Naive thymus-derived CD4-positive, alpha-beta T cell (primary cell): ENCODE data around the gene DCAF8. TPM values are rescaled to one million over a fixed set of nuclear protein-coding genes. Genes with fewer than 3 reads are reported as not detected.

Experiments
- ATAC-seq: fragments of 150-1000 bp; cut with Tn5 transposase; 2 replicates; pipeline ENCODE4 v1.10.0; 2021; ENCODE audit warnings: mild to moderate bottlenecking, moderate library complexity
- CTCF ChIA-PET: fragments of 350-600 bp; sonication (Branson Sonifier 250); formaldehyde crosslinking; loops from one replicate; lab custom pipeline; 2021; ENCODE audit warnings: antibody characterized with exemption; lab: Charles Lee
- POLR2A ChIA-PET: fragments of 350-600 bp; sonication (Branson Sonifier 250); formaldehyde crosslinking; loops from one replicate; lab custom pipeline; 2021; ENCODE audit warnings: antibody characterized with exemption, inconsistent platforms; lab: Charles Lee
- DNase-seq, 9 donors: peaks; one replicate each; pipeline versions ENCODE4 v3.0.0 to v3.0.0-alpha.2; 2020 to 2022; ENCODE audit warnings: mixed read lengths in 1 of 9
- H3K27ac ChIP-seq: one replicate; pipeline ENCODE4 v1.7.0; 2013; ENCODE audit warnings: mild to moderate bottlenecking, low read depth, low read length, moderate library complexity
- H3K27me3 ChIP-seq, 2 donors: one replicate each; pipeline ENCODE4 v1.7.0; 2013; ENCODE audit warnings: low read length in 2 of 2, mild to moderate bottlenecking in 2 of 2, moderate library complexity in 2 of 2; ENCODE audit not compliant: control insufficient read depth in 2 of 2, insufficient read depth in 2 of 2
- H3K36me3 ChIP-seq, 3 experiments: 1 replicate in 2 of 3; 2 replicates in 1 of 3; pipeline ENCODE4 v1.7.0; 2013; ENCODE audit warnings: low read length in 3 of 3, mild to moderate bottlenecking in 3 of 3, moderate library complexity in 1 of 3; ENCODE audit not compliant: insufficient read depth in 3 of 3, control insufficient read depth in 2 of 3
- H3K4me1 ChIP-seq, 2 donors: one replicate each; pipeline ENCODE4 v1.7.0; 2013; ENCODE audit warnings: low read length in 2 of 2, mild to moderate bottlenecking in 2 of 2, moderate library complexity in 1 of 2; ENCODE audit not compliant: control insufficient read depth in 2 of 2, insufficient read depth in 2 of 2
- H3K4me3 ChIP-seq: 2 replicates; pipeline ENCODE4 v1.7.0; 2013; ENCODE audit warnings: mild to moderate bottlenecking, low read length
- H3K9me3 ChIP-seq, 3 experiments: 1 replicate in 2 of 3; 2 replicates in 1 of 3; pipeline ENCODE4 v1.7.0; 2013; ENCODE audit warnings: low read length in 3 of 3; ENCODE audit not compliant: control insufficient read depth in 2 of 3
- H3K27ac Mint-ChIP-seq, 9 donors: one replicate each; pipeline ENCODE4 v1.8.0; 2020 to 2022; ENCODE audit warnings: mixed read lengths in 9 of 9, mild to moderate bottlenecking in 8 of 9, moderate library complexity in 5 of 9, inconsistent platforms in 2 of 9
- H3K27me3 Mint-ChIP-seq, 5 donors: one replicate each; pipeline ENCODE4 v1.8.0; 2021 to 2022; ENCODE audit warnings: mixed read lengths in 5 of 5, mild to moderate bottlenecking in 1 of 5
- H3K36me3 Mint-ChIP-seq, 5 donors: one replicate each; pipeline ENCODE4 v1.8.0; 2020 to 2022; ENCODE audit warnings: mixed read lengths in 5 of 5, mild to moderate bottlenecking in 3 of 5, inconsistent platforms in 1 of 5
- H3K4me1 Mint-ChIP-seq, 7 donors: one replicate each; pipeline ENCODE4 v1.8.0; 2020 to 2022; ENCODE audit warnings: mixed read lengths in 7 of 7, mild to moderate bottlenecking in 3 of 7, inconsistent platforms in 1 of 7
- H3K4me3 Mint-ChIP-seq, 10 donors: one replicate each; pipeline ENCODE4 v1.8.0; 2020 to 2022; ENCODE audit warnings: mild to moderate bottlenecking in 10 of 10, mixed read lengths in 10 of 10, moderate library complexity in 6 of 10, inconsistent platforms in 2 of 10
- H3K9me3 Mint-ChIP-seq, 11 donors: one replicate each; pipeline ENCODE4 v1.8.0; 2020 to 2022; ENCODE audit warnings: mixed read lengths in 11 of 11, mild to moderate bottlenecking in 4 of 11, inconsistent platforms in 1 of 11, moderate library complexity in 1 of 11
- intact Hi-C, 2 donors: fragments of 100-400 bp; cut with micrococcal nuclease; formaldehyde crosslinking; loops; one replicate each; pipeline ENCODE4 v1.15.1; 2023
- polyA plus RNA-seq, 2 donors: library from polyadenylated mRNA; unstranded; fragments of 300-500 nt; fragmentation: Illumina TruSeq; gene quantifications; one replicate each; pipeline ENCODE4 v1.2.3, GENCODE V29; 2021
- total RNA-seq, 6 experiments: library from RNA in 5 of 6; stranded (reverse) in 5 of 6; gene quantifications; 1 replicate in 5 of 6; 2 replicates in 1 of 6; pipeline ENCODE4 v1.2.3 and lab custom pipeline; 2021 to 2026

The DCAF8 gene
- total and polyA plus RNA-seq, 7 experiments from 2014 or later, result 45.6 to 226 (median 174) TPM

- H3K27ac ChIP-seq, result no peak overlapping the region
- intact Hi-C loops, result loop anchor here in 1 of 2 donors (2.0 to 5.0 kb wide), 2 partner anchors 54 to 80 kb away; partner anchors contain the start of gene PEX19
- peaks cover 0 to 7% (median 2%) of the 10 kb centered on the region in 5 donors for H3K36me3 Mint-ChIP-seq
- DNase-seq, result no peak
- H3K4me3 Mint-ChIP-seq, result peak overlapping the region in 8 of 10 donors; percentile 15 to 94 (median 84)
- ChIA-PET POLR2A (interaction anchor here (0.7 kb wide), 1 partner anchor 14 kb away, joined by 3 read pairs; no protein-coding TSS in a partner anchor), CTCF (no interaction called here)
- H3K4me1 ChIP-seq, result peaks cover 12 to 16% of the 10 kb centered on the region in 2 donors
- peaks cover 31 to 51% (median 37%) of the 10 kb centered on the region in 7 donors for H3K4me1 Mint-ChIP-seq
- H3K36me3 ChIP-seq, result peaks cover 0 to 24% (median 0%) of the 10 kb centered on the region in 3 experiments
- H3K9me3 ChIP-seq, result no peaks in the 10 kb centered on the region
- H3K9me3 Mint-ChIP-seq, result peaks cover 0 to 1% (median 0%) of the 10 kb centered on the region in 11 donors
- no peak for ATAC-seq
- H3K27me3 Mint-ChIP-seq, result no peaks in the 10 kb centered on the region
- H3K27ac Mint-ChIP-seq, result peak overlapping the region; percentile 26 to 88 (median 83)
- no peaks in the 10 kb centered on the region for H3K27me3 ChIP-seq
- H3K4me3 ChIP-seq, result no peak overlapping the region
Measured at GRCh38 chr1:160207118-160207650, 55.2 kb downstream of the DCAF8 start.

GRCh38 chr1:160206421-160207117 lies 55.8 kb downstream of the DCAF8 start:
- DNase-seq (no peak), ATAC-seq (no peak)
- Mint-ChIP-seq H3K27me3 (no peaks in the 10 kb centered on the region), H3K36me3 (peaks cover 0 to 5% (median 0%) of the 10 kb centered on the region in 5 donors), H3K9me3 (peaks cover 0 to 1% (median 0%) of the 10 kb centered on the region in 11 donors), H3K27ac (peak overlapping the region; percentile 58 to 88 (median 83)), H3K4me3 (peak overlapping the region; percentile 77 to 94 (median 86)), H3K4me1 (peaks cover 31 to 50% (median 37%) of the 10 kb centered on the region in 7 donors)
- Histone ChIP-seq H3K4me1 (peaks cover 12 to 16% of the 10 kb centered on the region in 2 donors), H3K27me3 (no peaks in the 10 kb centered on the region), H3K4me3 (peak overlapping the region; percentile 77), H3K27ac (peak overlapping the region; percentile 74), H3K9me3 (no peaks in the 10 kb centered on the region), H3K36me3 (peaks cover 0 to 20% (median 0%) of the 10 kb centered on the region in 3 experiments)
- intact Hi-C loops, result loop anchor here in 1 of 2 donors (2.0 to 5.0 kb wide), 2 partner anchors 54 to 81 kb away; partner anchors contain the start of gene PEX19
- CTCF ChIA-PET, result interaction anchor here (1.1 to 1.3 kb wide), 2 partner anchors 14 to 46 kb away, joined by 3 to 4 read pairs; no protein-coding TSS in a partner anchor
- POLR2A ChIA-PET, result interaction anchor here (2.8 kb wide), 1 partner anchor 56 kb away, joined by 11 read pairs; the partner anchor contains the start of gene DCAF8

- Mint-ChIP-seq H3K27ac (peak overlapping the region; percentile 58 to 88 (median 82)), H3K27me3 (no peaks in the 10 kb centered on the region), H3K9me3 (peaks cover 0 to 1% (median 0%) of the 10 kb centered on the region in 11 donors), H3K4me1 (peaks cover 31 to 50% (median 37%) of the 10 kb centered on the region in 7 donors), H3K36me3 (peaks cover 0 to 2% (median 0%) of the 10 kb centered on the region in 5 donors), H3K4me3 (peak overlapping the region; percentile 77 to 94 (median 86))
- H3K27me3 ChIP-seq, result no peaks in the 10 kb centered on the region
- no peaks in the 10 kb centered on the region for H3K9me3 ChIP-seq
- ChIA-PET POLR2A (interaction anchor here (1.1 to 2.8 kb wide), 2 partner anchors 12 to 56 kb away, joined by 3 to 11 read pairs; partner anchors contain the start of gene DCAF8), CTCF (interaction anchor here (1.1 to 1.3 kb wide), 2 partner anchors 13 to 46 kb away, joined by 3 to 4 read pairs; no protein-coding TSS in a partner anchor)
- peaks cover 0 to 15% (median 0%) of the 10 kb centered on the region in 3 experiments for H3K36me3 ChIP-seq
- H3K27ac ChIP-seq, result peak overlapping the region; percentile 74
- H3K4me3 ChIP-seq, result peak overlapping the region; percentile 77
- DNase-seq (peak in 6 of 9 donors; percentile 22 to 58 (median 40)), ATAC-seq (peak; percentile 61)
- H3K4me1 ChIP-seq, result peaks cover 12 to 16% of the 10 kb centered on the region in 2 donors
- intact Hi-C loops, result loop anchor here in 1 of 2 donors (2.0 to 5.0 kb wide), 2 partner anchors 55 to 81 kb away; partner anchors contain the start of gene PEX19
Measured at GRCh38 chr1:160206036-160206389, 56.3 kb downstream of the DCAF8 start.

GRCh38 chr1:160205242-160206035 lies 56.9 kb downstream of the DCAF8 start, which contains the start of gene PEA15:
Gene PEA15 (plus strand): TSS chr1:160205384. CDS start chr1:160211545, 6,161 bp downstream.
- intact Hi-C loops, result loop anchor here (1.0 to 5.0 kb wide), 4 partner anchors 55 to 107 kb away; partner anchors contain the start of genes IGSF8 (in 2 of the 2) and PEX19 (in 1 of the 2)
- Mint-ChIP-seq H3K27me3 (no peaks in the 10 kb centered on the region), H3K4me3 (peak within 1 kb of the TSS; percentile 78 to 94 (median 88)), H3K27ac (peak within 1 kb of the TSS; percentile 75 to 92 (median 88)), H3K4me1 (peaks cover 31 to 49% (median 37%) of the 10 kb centered on the region in 7 donors), H3K36me3 (peaks cover 0 to 2% (median 0%) of the 10 kb centered on the region in 5 donors), H3K9me3 (peaks cover 0 to 1% (median 0%) of the 10 kb centered on the region in 11 donors)
- no peaks in the 10 kb centered on the region for H3K27me3 ChIP-seq
- ChIA-PET CTCF (interaction anchor here (1.1 to 1.3 kb wide), 2 partner anchors 13 to 47 kb away, joined by 3 to 4 read pairs; no protein-coding TSS in a partner anchor), POLR2A (interaction anchor here (1.0 to 2.8 kb wide), 3 partner anchors 12 to 79 kb away, joined by 3 to 11 read pairs (median 7); partner anchors contain the start of genes DCAF8 and PEX19)
- peaks cover 12 to 16% of the 10 kb centered on the region in 2 donors for H3K4me1 ChIP-seq
- no peaks in the 10 kb centered on the region for H3K9me3 ChIP-seq
- peaks cover 0 to 9% (median 0%) of the 10 kb centered on the region in 3 experiments for H3K36me3 ChIP-seq
- peak; percentile 81 for ATAC-seq
- peak; percentile 43 to 81 (median 49) for DNase-seq
- peak within 1 kb of the TSS; percentile 74 for H3K27ac ChIP-seq
- H3K4me3 ChIP-seq, result peak within 1 kb of the TSS; percentile 77

- H3K27ac ChIP-seq, result no peak overlapping the region
- no peaks in the 10 kb centered on the region for H3K27me3 ChIP-seq
- peak overlapping the region; percentile 62 to 89 (median 82) for H3K27ac Mint-ChIP-seq
- no peak for DNase-seq
- H3K4me3 Mint-ChIP-seq, result peak overlapping the region; percentile 72 to 94 (median 86)
- peaks cover 0 to 3% (median 0%) of the 10 kb centered on the region in 3 experiments for H3K36me3 ChIP-seq
- H3K36me3 Mint-ChIP-seq, result peaks cover 0 to 2% (median 0%) of the 10 kb centered on the region in 5 donors
- peaks cover 9 to 16% of the 10 kb centered on the region in 2 donors for H3K4me1 ChIP-seq
- H3K9me3 ChIP-seq, result no peaks in the 10 kb centered on the region
- ChIA-PET CTCF (interaction anchor here (1.2 kb wide), 1 partner anchor 47 kb away, joined by 5 read pairs; no protein-coding TSS in a partner anchor), POLR2A (interaction anchor here (1.0 to 2.8 kb wide), 3 partner anchors 13 to 80 kb away, joined by 3 to 11 read pairs (median 7); partner anchors contain the start of genes DCAF8 and PEX19)
- intact Hi-C loops, result loop anchor here (1.0 to 5.0 kb wide), 3 partner anchors 57 to 106 kb away; partner anchors contain the start of genes IGSF8 (in 2 of the 2) and PEX19 (in 1 of the 2)
- no peaks in the 10 kb centered on the region for H3K27me3 Mint-ChIP-seq
- peak; percentile 69 for ATAC-seq
- H3K4me1 Mint-ChIP-seq, result peaks cover 24 to 42% (median 37%) of the 10 kb centered on the region in 7 donors
- peak overlapping the region; percentile 42 for H3K4me3 ChIP-seq
- peaks cover 0 to 1% (median 0%) of the 10 kb centered on the region in 11 donors for H3K9me3 Mint-ChIP-seq
Measured at GRCh38 chr1:160204526-160205241, 57.7 kb downstream of the DCAF8 start.
